Suprapubic skin (tissue), 4 donors: Measurements from ENCODE around the gene TNK2.
"Not testable (repeated sequence)": the region's sequence is repeated elsewhere in the genome, so short reads cannot be mapped to it uniquely, and the experiment has no call there.

ENCODE experiments used
- CTCF ChIP-seq, 2 donors: fragments of 200-600 bp in 1 of 2; fragments of 450-650 bp in 1 of 2; sonication (generic) in 1 of 2; IDR thresholded peaks; one replicate each; pipeline ENCODE4 v1.5.1; 2016 to 2019; ENCODE audit warnings: antibody characterized with exemption in 2 of 2, mild to moderate bottlenecking in 1 of 2, moderate library complexity in 1 of 2
- EP300 ChIP-seq: sonication (generic); formaldehyde crosslinking; IDR thresholded peaks from one replicate; pipeline ENCODE4 v1.6.1; 2017; ENCODE audit warnings: antibody characterized with exemption
- POLR2A ChIP-seq, 2 donors: fragments of 450-650 bp; IDR thresholded peaks; one replicate each; pipeline ENCODE4 v1.6.1; 2017; ENCODE audit warnings: antibody characterized with exemption in 2 of 2, mild to moderate bottlenecking in 2 of 2, moderate library complexity in 2 of 2
- POLR2AphosphoS5 ChIP-seq, 3 donors: sonication (generic); formaldehyde crosslinking; IDR thresholded peaks; one replicate each; pipeline ENCODE4 v1.6.1; 2017; ENCODE audit warnings: antibody characterized with exemption in 3 of 3

GRCh38 chr3:195940806-195941205 lies 32.5 kb upstream of the TNK2 start:
- TF ChIP-seq CTCF (IDR thresholded peaks at IDR 0.05); POLR2A (IDR thresholded peaks at IDR 0.05); EP300; POLR2AphosphoS5 (IDR thresholded peaks at IDR 0.05): not testable (repeated sequence)
